ENCODE data around the gene POFUT2. TPM values are rescaled to one million over a fixed set of nuclear protein-coding genes. Genes with fewer than 3 reads are reported as not detected.
"Not testable (repeated sequence)": the region's sequence is repeated elsewhere in the genome, so short reads cannot be mapped to it uniquely, and the experiment has no call there.

Gene POFUT2
- total RNA-seq, 2 experiments from 2014 or later: 56.6 to 57.2 TPM

DNA sequence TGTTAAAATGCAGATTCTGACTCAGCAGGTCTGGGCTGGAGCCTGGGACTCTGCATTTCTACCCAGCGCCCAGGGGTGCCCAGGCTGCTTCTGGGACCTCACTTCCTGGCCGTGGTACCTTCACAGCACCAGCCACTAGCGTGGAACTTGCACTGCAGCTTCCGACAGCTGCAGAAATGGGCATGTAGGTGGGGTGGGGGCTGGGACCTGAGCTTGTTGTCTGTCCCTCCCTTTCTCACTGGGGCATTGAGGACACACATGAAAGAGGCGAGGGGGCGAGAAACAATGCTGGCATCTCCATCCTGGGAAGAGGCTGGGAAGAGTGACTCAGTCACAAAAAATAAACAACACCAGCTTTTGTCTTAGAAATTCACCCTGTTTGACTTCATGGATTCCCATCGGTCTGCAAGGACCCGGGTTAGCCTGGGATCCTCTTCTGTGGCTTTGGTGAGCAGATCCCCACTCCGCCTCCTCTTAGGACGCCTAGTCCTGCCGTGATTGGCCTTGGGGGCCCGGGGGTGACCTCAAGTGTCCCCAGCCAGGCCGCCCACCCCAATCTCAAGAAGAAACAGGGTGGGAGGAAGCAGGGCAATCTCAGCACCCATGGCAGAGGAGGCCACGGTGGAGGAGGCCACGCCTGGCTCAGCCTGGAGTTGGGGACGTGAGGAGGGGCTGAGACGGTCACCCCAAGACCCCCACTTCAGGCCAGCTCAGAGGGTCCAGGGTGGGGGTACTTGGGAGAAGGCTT is 29.9 kb upstream of the POFUT2 start:
- Mint-ChIP-seq H3K4me3 (no peak overlapping the region), H3K27me3 (no peaks in the 10 kb centered on the region), H3K36me3 (ENCODE audit: low read depth) (no peaks in the 10 kb centered on the region), H3K27ac (no peak overlapping the region), H3K9me3 (no peaks in the 10 kb centered on the region), H3K4me1 (ENCODE audit: low read depth) (peaks cover 6% of the 10 kb centered on the region)
- intact Hi-C loops (cut with DNase I, micrococcal nuclease): no loop called here
- H3K36me3 ChIP-seq (ENCODE audit: insufficient read depth, low read length): no peaks in the 10 kb centered on the region
- ATAC-seq (ENCODE audit: poor library complexity) (no peak), DNase-seq (no peak)
- ChIA-PET POLR2A (no interaction called here), CTCF (no interaction called here)
- H3K27me3 ChIP-seq (ENCODE audit: control insufficient read depth in 1 of 2, insufficient read depth in 2 of 2, low read length in 2 of 2): no peaks in the 10 kb centered on the region
- peaks cover 0 to 6% of the 10 kb centered on the region in 2 experiments for H3K9me3 ChIP-seq (ENCODE audit: control insufficient read depth in 1 of 2, insufficient read depth in 1 of 2, low read length in 2 of 2)
- H3K27ac ChIP-seq (ENCODE audit: low read depth in 1 of 2, low read length in 2 of 2): no peak overlapping the region
- TF ChIP-seq CTCF (IDR thresholded peaks at IDR 0.05): no peak
- H3K4me3 ChIP-seq (ENCODE audit: low read length): no peak overlapping the region
- peaks cover 29% of the 10 kb centered on the region for H3K4me1 ChIP-seq (ENCODE audit: insufficient read depth, low read length)

- ATAC-seq (ENCODE audit: poor library complexity) (no peak), DNase-seq (no peak)
- Histone ChIP-seq H3K27ac (ENCODE audit: low read depth in 1 of 2, low read length in 2 of 2) (no peak overlapping the region), H3K27me3 (ENCODE audit: control insufficient read depth in 1 of 2, insufficient read depth in 2 of 2, low read length in 2 of 2) (no peaks in the 10 kb centered on the region), H3K4me3 (ENCODE audit: low read length) (no peak overlapping the region), H3K4me1 (ENCODE audit: insufficient read depth, low read length) (peaks cover 23% of the 10 kb centered on the region), H3K36me3 (ENCODE audit: insufficient read depth, low read length) (no peaks in the 10 kb centered on the region), H3K9me3 (ENCODE audit: control insufficient read depth in 1 of 2, insufficient read depth in 1 of 2, low read length in 2 of 2) (peaks cover 0 to 6% of the 10 kb centered on the region in 2 experiments)
- TF ChIP-seq CTCF (IDR thresholded peaks at IDR 0.05): no peak
- no peaks in the 10 kb centered on the region for H3K27me3 Mint-ChIP-seq
- no peaks in the 10 kb centered on the region for H3K36me3 Mint-ChIP-seq (ENCODE audit: low read depth)
- no peak overlapping the region for H3K4me3 Mint-ChIP-seq
- CTCF ChIA-PET: no interaction called here
- H3K4me1 Mint-ChIP-seq (ENCODE audit: low read depth): no peaks in the 10 kb centered on the region
- no peak overlapping the region for H3K27ac Mint-ChIP-seq
- intact Hi-C loops (cut with DNase I, micrococcal nuclease): no loop called here
- H3K9me3 Mint-ChIP-seq: peaks cover 3% of the 10 kb centered on the region
- POLR2A ChIA-PET: no interaction called here
These were observed 29.2 kb upstream of the POFUT2 start for GRCh38 chr21:45316871-45317397.

DNA sequence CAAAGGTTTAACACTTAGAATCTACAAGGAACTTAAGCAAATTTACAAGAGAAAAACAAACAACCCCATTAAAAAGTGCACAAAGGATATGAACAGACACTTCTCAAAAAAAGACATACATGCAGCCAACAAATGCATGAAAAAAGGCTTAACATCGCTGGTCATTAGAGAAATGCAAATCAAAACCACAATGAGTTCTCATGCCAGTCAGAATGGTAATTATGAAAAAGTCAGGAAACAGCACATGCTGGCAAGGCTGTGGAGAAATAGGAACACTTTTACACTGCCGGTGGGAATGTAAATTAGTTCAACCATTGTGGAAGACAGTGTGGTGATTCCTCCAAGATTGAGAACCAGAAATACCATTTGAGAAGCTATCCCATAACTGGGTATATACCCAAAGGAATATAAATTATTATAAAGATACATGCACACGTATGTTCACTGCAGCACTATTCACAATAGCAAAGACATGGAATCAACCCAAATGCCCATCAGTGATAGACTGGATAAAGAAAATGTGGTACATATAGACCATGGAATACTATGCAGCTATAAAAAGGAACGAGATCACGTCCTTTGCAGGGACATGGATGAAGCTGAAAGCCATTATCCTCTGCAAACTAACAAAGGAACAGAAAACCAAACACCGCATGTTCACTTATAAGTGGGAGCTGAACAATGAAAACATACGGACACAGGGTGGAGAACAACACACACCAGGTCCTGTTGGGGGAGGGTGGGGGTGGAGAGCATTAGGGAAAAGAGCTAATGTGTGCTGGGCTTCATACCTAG is 28.2 kb upstream of the POFUT2 start:
- H3K36me3 Mint-ChIP-seq (ENCODE audit: low read depth); ATAC-seq (ENCODE audit: poor library complexity); H3K36me3 ChIP-seq (ENCODE audit: insufficient read depth, low read length); H3K4me3 ChIP-seq (ENCODE audit: low read length); H3K4me3 Mint-ChIP-seq; intact Hi-C loops (cut with DNase I, micrococcal nuclease); H3K9me3 Mint-ChIP-seq; H3K4me1 Mint-ChIP-seq (ENCODE audit: low read depth); CTCF ChIA-PET; DNase-seq; POLR2A ChIA-PET; H3K27me3 Mint-ChIP-seq; H3K27me3 ChIP-seq (ENCODE audit: control insufficient read depth in 1 of 2, insufficient read depth in 2 of 2, low read length in 2 of 2); H3K9me3 ChIP-seq (ENCODE audit: control insufficient read depth in 1 of 2, insufficient read depth in 1 of 2, low read length in 2 of 2); H3K27ac Mint-ChIP-seq; H3K27ac ChIP-seq (ENCODE audit: low read depth in 1 of 2, low read length in 2 of 2): not testable (repeated sequence)
- peaks cover 12% of the 10 kb centered on the region for H3K4me1 ChIP-seq (ENCODE audit: insufficient read depth, low read length)
